H9 (cell line): Measurements from ENCODE around the gene THOP1. TPM values are rescaled to one million over a fixed set of nuclear protein-coding genes. Genes with fewer than 3 reads are reported as not detected.

Source experiments
- DNase-seq: peaks from one replicate; pipeline ENCODE4 v3.0.0-alpha.2; 2017
- H2AFZ ChIP-seq: one replicate; pipeline ENCODE4 v1.6.1; 2013; ENCODE audit warnings: mild to moderate bottlenecking, low read length, control low read depth, moderate library complexity
- H2AK5ac ChIP-seq: 2 replicates; pipeline ENCODE4 v1.6.1; 2013; ENCODE audit warnings: low read length, control low read depth, mixed read lengths; ENCODE audit not compliant: insufficient read length
- H2BK120ac ChIP-seq: one replicate; pipeline ENCODE4 v1.6.1; 2013; ENCODE audit warnings: low read depth, mild to moderate bottlenecking, low read length, control low read depth, inconsistent platforms; ENCODE audit not compliant: poor library complexity, severe bottlenecking
- H2BK12ac ChIP-seq: 2 replicates; pipeline ENCODE4 v1.6.1; 2013; ENCODE audit warnings: low read length, control low read depth, mixed read lengths, low read depth; ENCODE audit not compliant: insufficient read length
- H2BK15ac ChIP-seq: 2 replicates; pipeline ENCODE4 v1.6.1; 2013; ENCODE audit warnings: low read depth, low read length, control low read depth
- H2BK20ac ChIP-seq: one replicate; pipeline ENCODE4 v1.6.1; 2013; ENCODE audit warnings: low read depth, mild to moderate bottlenecking, low read length, control low read depth, inconsistent platforms; ENCODE audit not compliant: poor library complexity, severe bottlenecking
- H2BK5ac ChIP-seq: 2 replicates; pipeline ENCODE4 v1.6.1; 2013; ENCODE audit warnings: low read length, control low read depth, mixed read lengths; ENCODE audit not compliant: insufficient read length
- H3K14ac ChIP-seq: 2 replicates; pipeline ENCODE4 v1.6.1; 2013; ENCODE audit warnings: low read length, control low read depth; ENCODE audit not compliant: insufficient read depth
- H3K18ac ChIP-seq: 2 replicates; pipeline ENCODE4 v1.6.1; 2013; ENCODE audit warnings: low read depth, mild to moderate bottlenecking, mixed read lengths, low read length, control low read depth; ENCODE audit not compliant: insufficient read length
- H3K23ac ChIP-seq: 2 replicates; pipeline ENCODE4 v1.6.1; 2013; ENCODE audit warnings: low read length, control low read depth, mixed read lengths, low read depth; ENCODE audit not compliant: insufficient read length
- H3K23me2 ChIP-seq: 2 replicates; pipeline ENCODE4 v1.6.1; 2013; ENCODE audit warnings: low read depth, mild to moderate bottlenecking, mixed read lengths, low read length, control low read depth; ENCODE audit not compliant: insufficient read length, poor library complexity, severe bottlenecking
- H3K27ac ChIP-seq: 2 replicates; pipeline ENCODE4 v1.5.1; 2013; ENCODE audit warnings: low read length, control low read depth, mixed read lengths, low read depth; ENCODE audit not compliant: insufficient read length
- H3K27me3 ChIP-seq: 2 replicates; pipeline ENCODE4 v1.6.1; 2013; ENCODE audit warnings: low read length, control low read depth, inconsistent platforms; ENCODE audit not compliant: insufficient read depth
- H3K4ac ChIP-seq: 2 replicates; pipeline ENCODE4 v1.6.1; 2013; ENCODE audit warnings: low read depth, mild to moderate bottlenecking, control low read depth, inconsistent platforms, low read length, moderate library complexity
- H3K4me1 ChIP-seq: 2 replicates; pipeline ENCODE4 v1.6.1; 2013; ENCODE audit warnings: low read length, control low read depth, inconsistent platforms; ENCODE audit not compliant: insufficient read depth
- H3K4me2 ChIP-seq: 2 replicates; pipeline ENCODE4 v1.6.1; 2013; ENCODE audit warnings: low read length, control low read depth, mixed read lengths; ENCODE audit not compliant: insufficient read length, insufficient read depth
- H3K56ac ChIP-seq: 2 replicates; pipeline ENCODE4 v1.6.1; 2013; ENCODE audit warnings: low read depth, mild to moderate bottlenecking, mixed read lengths, low read length, control low read depth; ENCODE audit not compliant: insufficient read length
- H3K79me1 ChIP-seq: 2 replicates; pipeline ENCODE4 v1.6.1; 2013; ENCODE audit warnings: low read depth, mild to moderate bottlenecking, moderate library complexity, low read length, control low read depth, inconsistent platforms; ENCODE audit not compliant: insufficient read depth, poor library complexity, severe bottlenecking
- H3K79me2 ChIP-seq: 2 replicates; pipeline ENCODE4 v1.6.1; 2013; ENCODE audit warnings: low read length, control low read depth, inconsistent platforms; ENCODE audit not compliant: insufficient read depth
- H3K9ac ChIP-seq: 2 replicates; pipeline ENCODE4 v1.6.1; 2013; ENCODE audit warnings: low read length, control low read depth, mixed read lengths; ENCODE audit not compliant: insufficient read length; ENCODE audit errors: extremely low read depth
- H3K9me3 ChIP-seq: one replicate; pipeline ENCODE4 v1.6.1; 2013; ENCODE audit warnings: low read depth, low read length, inconsistent platforms; ENCODE audit not compliant: control insufficient read depth
- H3T11ph ChIP-seq: one replicate; pipeline ENCODE4 v1.6.1; 2013; ENCODE audit warnings: mild to moderate bottlenecking, low read length, control low read depth, inconsistent platforms
- H4K20me1 ChIP-seq: one replicate; pipeline ENCODE4 v1.6.1; 2013; ENCODE audit not compliant: control insufficient read depth, insufficient read length, insufficient read depth
- H4K5ac ChIP-seq: 2 replicates; pipeline ENCODE4 v1.6.1; 2013; ENCODE audit warnings: low read depth, mild to moderate bottlenecking, mixed read lengths, low read length, control low read depth; ENCODE audit not compliant: insufficient read length
- H4K8ac ChIP-seq: replicated peaks from 2 replicates; pipeline ENCODE4 v1.6.1; 2013; ENCODE audit warnings: low read length, control low read depth, mixed read lengths, low read depth; ENCODE audit not compliant: insufficient read length
- H4K91ac ChIP-seq: 2 replicates; pipeline ENCODE4 v1.6.1; 2013; ENCODE audit warnings: low read depth, mild to moderate bottlenecking, moderate library complexity, mixed read lengths, low read length, control low read depth; ENCODE audit not compliant: insufficient read length
- H3K27ac Mint-ChIP-seq, 3 experiments: 2 replicates in 2 of 3; 3 replicates in 1 of 3; pipeline ENCODE4 v1.8.0; 2020 to 2021; ENCODE audit warnings: mixed read lengths in 3 of 3, mild to moderate bottlenecking in 1 of 3, moderate library complexity in 1 of 3
- H3K27me3 Mint-ChIP-seq: 2 replicates; pipeline ENCODE4 v1.8.0; 2021; ENCODE audit warnings: low read depth, mild to moderate bottlenecking, moderate library complexity, mixed read lengths
- H3K36me3 Mint-ChIP-seq, 3 experiments: 2 replicates in 2 of 3; 3 replicates in 1 of 3; pipeline ENCODE4 v1.8.0; 2020 to 2021; ENCODE audit warnings: low read depth in 3 of 3, mixed read lengths in 3 of 3; ENCODE audit not compliant: insufficient read depth in 1 of 3
- H3K4me1 Mint-ChIP-seq, 2 experiments: 2 replicates each; pipeline ENCODE4 v1.8.0; 2020; ENCODE audit warnings: mixed read lengths in 2 of 2
- H3K4me3 Mint-ChIP-seq, 2 experiments: 2 replicates in 1 of 2; 3 replicates in 1 of 2; pipeline ENCODE4 v1.8.0; 2020 to 2021; ENCODE audit warnings: mild to moderate bottlenecking in 2 of 2, mixed read lengths in 2 of 2, moderate library complexity in 1 of 2
- H3K9me3 Mint-ChIP-seq, 2 experiments: 2 replicates in 1 of 2; 3 replicates in 1 of 2; pipeline ENCODE4 v1.8.0; 2020; ENCODE audit warnings: mild to moderate bottlenecking in 2 of 2, mixed read lengths in 2 of 2, moderate library complexity in 1 of 2
- CTCF ChIP-seq: fragments of 200-600 bp; sonication (generic); conservative IDR thresholded peaks from 3 replicates; pipeline ENCODE4 v1.8.0; 2021; ENCODE audit warnings: antibody characterized with exemption, mild to moderate bottlenecking
- WGBS: extraction: QIAGEN DNeasy Blood & Tissue Kit; methylation state at CpG from one replicate; pipeline ENCODE4 v1.1.7; 2013; ENCODE audit warnings: missing lambda C conversion rate, low lambda C conversion rate, mixed read lengths; ENCODE audit not compliant: insufficient read length; ENCODE audit errors: extremely low coverage; 5-methylcytosine and 5-hydroxymethylcytosine counted together
- total RNA-seq: library from RNA; stranded (reverse); gene quantifications from 2 replicates; pipeline ENCODE4 v1.2.1, GENCODE V29; 2021

Gene THOP1
- total RNA-seq, 1 experiment from 2014 or later: 150 TPM

GRCh38 chr19:2798733-2799132, 13.4 kb downstream of the THOP1 start:
- Histone ChIP-seq H3K79me2 (no peaks in the 10 kb centered on the region), H3K56ac (no peak overlapping the region), H3K9ac (no peak overlapping the region), H3K27me3 (no peaks in the 10 kb centered on the region), H2BK15ac (no peak overlapping the region), H3K9me3 (no peaks in the 10 kb centered on the region), H3K4me1 (no peaks in the 10 kb centered on the region), H4K5ac (no peak overlapping the region), H3K79me1 (peaks cover 4% of the 10 kb centered on the region), H3K23me2 (no peaks in the 10 kb centered on the region), H2BK20ac (no peak overlapping the region), H2BK5ac (no peak overlapping the region), H3K27ac (no peak overlapping the region), H3K4ac (no peak overlapping the region), H2AFZ (no peak overlapping the region), H4K8ac (no peak overlapping the region), H4K20me1 (no peaks in the 10 kb centered on the region), H3K18ac (no peak overlapping the region), H3T11ph (no peak overlapping the region), H3K4me2 (no peak overlapping the region), H3K14ac (no peak overlapping the region), H4K91ac (no peak overlapping the region), H2BK12ac (no peak overlapping the region), H2BK120ac (no peak overlapping the region), H3K23ac (no peak overlapping the region), H2AK5ac (no peak overlapping the region)
- no CpG with 5 or more reads among the region's 7 CpGs for WGBS
- no peak for DNase-seq
- Mint-ChIP-seq H3K4me1 (peaks cover 0 to 2% of the 10 kb centered on the region in 2 experiments; a peak in 1 of 4 replicates), H3K9me3 (no peaks in the 10 kb centered on the region), H3K27ac (no peak overlapping the region), H3K4me3 (no peak overlapping the region), H3K27me3 (no peaks in the 10 kb centered on the region), H3K36me3 (peaks cover 37 to 83% (median 82%) of the 10 kb centered on the region in 3 experiments)
- TF ChIP-seq CTCF: no peak
